ENCODE data around the gene ZNF532. TPM values are rescaled to one million over a fixed set of nuclear protein-coding genes. Genes with fewer than 3 reads are reported as not detected.

Gene ZNF532
- total RNA-seq, 1 experiment from 2014 or later: 258 TPM

- no peak overlapping the region for H3K14ac ChIP-seq (ENCODE audit: insufficient read depth, low read length)
- H2BK15ac ChIP-seq (ENCODE audit: low read depth, low read length): no peak overlapping the region
- no peak overlapping the region for H2BK12ac ChIP-seq (ENCODE audit: insufficient read length, low read depth, low read length)
- H3K9ac ChIP-seq (ENCODE audit: extremely low read depth, insufficient read length, low read length): no peak overlapping the region
- H3K23me2 ChIP-seq (ENCODE audit: insufficient read length, low read depth, low read length, poor library complexity, severe bottlenecking): no peaks in the 10 kb centered on the region
- H3K4me1 ChIP-seq (ENCODE audit: insufficient read depth, low read length): no peaks in the 10 kb centered on the region
- H3K79me1 ChIP-seq (ENCODE audit: insufficient read depth, low read depth, low read length, poor library complexity, severe bottlenecking): peaks cover 5% of the 10 kb centered on the region
- no peak overlapping the region for H2BK20ac ChIP-seq (ENCODE audit: low read depth, low read length, poor library complexity, severe bottlenecking)
- Mint-ChIP-seq H3K27ac (peak overlapping the region; percentile 1 to 93 (median 37); a peak in 6 of 7 replicates), H3K9me3 (no peaks in the 10 kb centered on the region; a peak in 1 of 5 replicates), H3K27me3 (ENCODE audit: low read depth) (no peaks in the 10 kb centered on the region), H3K36me3 (ENCODE audit: insufficient read depth in 1 of 3, low read depth in 3 of 3) (peaks cover 48 to 84% (median 77%) of the 10 kb centered on the region in 3 experiments), H3K4me1 (peaks cover 6 to 8% of the 10 kb centered on the region in 2 experiments; a peak in 2 of 4 replicates), H3K4me3 (no peak overlapping the region)
- H4K20me1 ChIP-seq (ENCODE audit: control insufficient read depth, insufficient read depth, insufficient read length): no peaks in the 10 kb centered on the region
- no peak for TF ChIP-seq CTCF (conservative IDR thresholded peaks at IDR 0.05)
- H3K4me2 ChIP-seq (ENCODE audit: insufficient read depth, insufficient read length, low read length): no peak overlapping the region
- peaks cover 5% of the 10 kb centered on the region for H3K79me2 ChIP-seq (ENCODE audit: insufficient read depth, low read length)
- no peak overlapping the region for H4K5ac ChIP-seq (ENCODE audit: insufficient read length, low read depth, low read length)
- DNase-seq: no peak
- H3K56ac ChIP-seq (ENCODE audit: insufficient read length, low read depth, low read length): no peak overlapping the region
- H3K9me3 ChIP-seq (ENCODE audit: control insufficient read depth, low read depth, low read length): no peaks in the 10 kb centered on the region
- no peak overlapping the region for H2AK5ac ChIP-seq (ENCODE audit: insufficient read length, low read length)
- no peak overlapping the region for H3K18ac ChIP-seq (ENCODE audit: insufficient read length, low read depth, low read length)
- H3T11ph ChIP-seq (ENCODE audit: low read length): no peak overlapping the region
- H3K23ac ChIP-seq (ENCODE audit: insufficient read length, low read depth, low read length): no peak overlapping the region
- H4K91ac ChIP-seq (ENCODE audit: insufficient read length, low read depth, low read length): no peak overlapping the region
- H4K8ac ChIP-seq (replicated peaks; ENCODE audit: insufficient read length, low read depth, low read length): no peak overlapping the region
- H2BK120ac ChIP-seq (ENCODE audit: low read depth, low read length, poor library complexity, severe bottlenecking): no peak overlapping the region
- no CpG with 5 or more reads among the region's 14 CpGs for WGBS (ENCODE audit: extremely low coverage, insufficient read length, low lambda C conversion rate)
- no peak overlapping the region for H2AFZ ChIP-seq (ENCODE audit: low read length)
- H3K27me3 ChIP-seq (ENCODE audit: insufficient read depth, low read length): no peaks in the 10 kb centered on the region
- no peak overlapping the region for H3K4ac ChIP-seq (ENCODE audit: low read depth, low read length)
- no peak overlapping the region for H3K27ac ChIP-seq (ENCODE audit: insufficient read length, low read depth, low read length)
- H2BK5ac ChIP-seq (ENCODE audit: insufficient read length, low read length): no peak overlapping the region
These were observed 96.5 kb downstream of the ZNF532 start for GRCh38 chr18:58960946-58961722.

All from H9 (cell line).